ENCODE data around the gene DVL2.

GRCh38 chr17:7215652-7216180, 18.6 kb downstream of the DVL2 start:
- no peak for TF ChIP-seq YY1 (IDR thresholded peaks at IDR 0.05; ENCODE audit: insufficient read depth, insufficient read length)
- TF ChIP-seq ZNF274 (IDR thresholded peaks at IDR 0.05; ENCODE audit: low read depth, low read length): no peak
